ENCODE data around the gene SSH2. TPM values are rescaled to one million over a fixed set of nuclear protein-coding genes. Genes with fewer than 3 reads are reported as not detected.
A peak's percentile ranks its signal among the peaks of the same experiment; 100 is the strongest.

SSH2 gene
- polyA plus RNA-seq, 3 donors: 7.8 to 16.1 (median 15.1) TPM

DNA sequence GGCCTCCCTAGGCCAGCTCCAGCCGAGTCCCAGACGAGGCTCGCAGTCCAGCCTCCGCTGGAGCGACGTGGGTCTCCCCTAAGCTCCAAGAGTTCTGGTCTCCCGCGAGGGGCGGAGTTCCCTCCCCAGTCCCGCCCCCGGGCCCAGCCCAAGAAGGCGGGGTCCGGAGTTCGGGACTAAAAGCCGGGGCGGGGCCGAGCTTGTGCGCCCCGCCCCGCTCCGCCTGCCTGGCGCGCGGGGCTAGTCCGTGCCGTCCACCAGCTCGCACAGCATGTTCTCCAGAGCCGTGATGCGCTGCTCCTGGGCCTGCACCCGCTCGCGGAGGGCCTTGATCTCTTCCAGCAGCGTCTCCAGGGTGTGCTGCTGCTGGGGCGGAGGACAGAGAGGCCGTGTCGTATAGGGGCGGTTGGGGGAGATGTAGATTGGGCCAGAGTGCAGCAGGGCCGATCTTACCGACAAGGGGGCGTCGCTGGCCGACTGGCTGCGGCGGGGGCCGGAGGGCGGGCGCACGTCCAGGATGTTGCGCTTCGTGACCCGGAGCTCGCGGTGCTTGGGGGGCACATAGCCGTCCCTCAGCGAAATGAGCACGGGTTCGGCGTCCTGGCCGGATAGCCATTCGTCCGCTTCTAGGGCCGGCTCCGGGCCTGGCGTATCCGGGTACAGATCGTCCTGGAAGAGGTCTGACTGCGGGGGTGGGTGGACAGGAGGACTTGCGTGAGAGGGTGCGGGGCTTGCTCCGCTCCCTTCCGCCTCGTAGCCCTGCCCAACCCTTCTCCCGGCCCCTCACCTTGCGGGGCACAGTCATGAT, 314.3 kb downstream of the SSH2 start:
- H3K27ac ChIP-seq (ENCODE audit: low read depth, low read length): peak overlapping the region; percentile 72
- 2 to 3% (median 2%) methylated on average over 54 to 74 of the region's 74 CpGs for WGBS, 3 donors

GRCh38 chr17:29615048-29615385, 315.0 kb downstream of the SSH2 start:
- H3K27ac ChIP-seq (ENCODE audit: low read depth, low read length): no peak overlapping the region
- WGBS, 3 donors: 21 to 28% (median 21%) methylated on average over 15 of the region's 15 CpGs

DNA sequence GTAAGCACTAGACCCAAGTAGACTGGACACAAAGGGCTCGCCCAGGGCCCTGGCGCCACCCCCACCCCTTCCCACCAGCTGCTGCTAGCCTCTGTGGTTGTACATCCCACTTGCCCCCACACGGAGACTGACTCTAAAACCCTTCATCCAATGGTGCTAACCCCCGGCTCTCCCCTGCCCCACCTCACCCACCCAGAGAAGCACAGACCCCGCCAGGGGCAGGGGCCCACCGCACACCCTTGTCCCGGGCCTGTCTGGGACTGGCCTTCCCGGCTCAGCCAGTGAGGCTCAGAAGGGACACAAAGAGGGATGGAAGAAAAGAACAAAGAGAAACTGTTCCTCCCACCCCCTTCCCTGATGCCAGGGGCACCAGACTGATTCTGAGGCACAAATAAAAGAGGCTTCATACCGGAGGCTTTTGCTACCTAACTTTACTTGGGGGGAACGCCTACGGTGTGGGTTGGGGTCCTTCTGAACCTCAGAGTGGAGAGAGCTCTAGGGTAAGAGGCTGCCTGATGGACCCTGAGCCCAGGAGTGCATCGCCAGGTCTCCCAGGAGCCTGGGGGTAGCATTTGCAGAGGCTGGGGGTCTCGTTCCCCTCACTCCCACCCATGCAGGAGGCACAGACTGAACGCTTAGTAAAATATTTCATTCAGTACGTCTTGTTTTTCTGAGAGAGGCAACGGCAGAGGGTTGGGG, 315.5 kb downstream of the SSH2 start:
- no peak overlapping the region for H3K27ac ChIP-seq (ENCODE audit: low read depth, low read length)
- 45 to 70% (median 68%) methylated on average over 16 of the region's 16 CpGs for WGBS, 3 donors

GRCh38 chr17:29613856-29614255, 316.2 kb downstream of the SSH2 start:
- 12 to 35% (median 34%) methylated on average over 13 of the region's 13 CpGs for WGBS, 3 donors
- H3K27ac ChIP-seq (ENCODE audit: low read depth, low read length): no peak overlapping the region

DNA sequence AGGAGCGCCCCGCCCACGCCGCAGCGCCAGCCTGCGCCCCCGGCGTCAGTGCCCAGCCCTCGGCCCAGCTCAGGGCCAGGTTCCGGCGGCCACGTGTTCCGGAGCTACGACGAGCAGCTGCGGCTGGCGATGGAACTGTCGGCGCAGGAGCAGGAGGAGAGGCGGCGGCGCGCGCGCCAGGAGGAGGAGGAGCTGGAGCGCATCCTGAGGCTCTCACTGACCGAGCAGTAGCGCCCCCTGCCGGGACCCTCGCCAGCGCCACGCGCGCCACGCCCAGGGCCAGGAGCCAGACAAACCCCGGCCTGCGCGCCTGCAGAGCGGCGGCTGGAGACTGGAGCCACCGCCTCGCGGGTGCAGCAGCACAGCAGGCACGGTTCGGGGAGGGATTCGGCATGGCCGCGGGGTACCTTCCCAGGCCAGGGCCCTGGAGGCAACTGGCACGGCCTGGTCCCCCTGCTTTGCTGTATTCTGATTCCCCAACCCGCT, 316.6 kb downstream of the SSH2 start:
- H3K27ac ChIP-seq (ENCODE audit: low read depth, low read length): no peak overlapping the region
- WGBS, 3 donors: 2 to 5% (median 2%) methylated on average over 31 to 50 of the region's 50 CpGs

DNA sequence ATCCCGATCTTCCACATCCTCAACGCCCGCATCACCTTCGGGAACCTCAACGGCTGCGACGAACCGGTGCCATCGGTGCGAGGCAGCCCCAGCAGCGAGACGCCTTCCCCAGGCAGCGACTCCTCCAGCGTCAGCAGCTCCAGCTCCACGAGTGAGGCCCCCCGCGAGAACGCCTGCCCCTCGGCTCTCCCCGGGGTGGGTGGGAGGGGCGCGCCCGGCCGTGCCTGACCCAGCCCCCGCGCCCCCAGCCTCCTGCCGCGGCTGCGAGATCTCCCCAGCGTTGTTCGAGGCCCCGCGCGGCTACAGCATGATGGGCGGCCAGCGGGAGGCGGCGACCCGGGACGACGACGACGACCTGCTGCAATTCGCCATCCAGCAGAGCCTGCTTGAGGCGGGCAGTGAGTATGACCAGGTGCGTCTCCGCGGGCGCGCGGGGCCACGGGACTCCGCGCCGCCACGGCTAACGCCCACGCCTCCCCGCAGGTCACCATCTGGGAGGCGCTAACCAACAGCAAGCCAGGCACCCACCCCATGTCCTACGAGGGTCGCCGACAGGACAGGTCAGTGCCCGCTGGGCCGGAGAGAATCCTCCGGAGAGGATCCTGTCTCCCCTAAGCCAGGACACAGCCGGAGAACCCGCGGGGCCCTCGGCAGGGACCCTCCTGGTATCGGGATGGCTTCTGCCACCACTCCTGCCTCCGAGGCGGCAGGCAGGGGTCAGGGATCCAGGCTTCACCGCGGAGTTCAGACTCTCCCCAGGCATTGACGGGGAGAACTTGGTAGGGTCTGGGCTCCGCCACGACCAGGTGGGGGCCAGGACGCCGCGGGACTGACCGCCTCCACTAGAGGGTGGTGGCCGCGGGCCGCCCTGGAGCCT, 317.4 kb downstream of the SSH2 start:
- 31 to 73% (median 63%) methylated on average over 76 to 85 of the region's 85 CpGs for WGBS, 3 donors
- H3K27ac ChIP-seq (ENCODE audit: low read depth, low read length): no peak overlapping the region

- WGBS, 3 donors: 87 to 95% (median 94%) methylated on average over 11 to 12 of the region's 12 CpGs
- no peak overlapping the region for H3K27ac ChIP-seq (ENCODE audit: low read depth, low read length)
Observed at GRCh38 chr17:29612094-29612403, 318.0 kb downstream of the SSH2 start.

- WGBS, 3 donors: 98% methylated on average over 11 of the region's 11 CpGs
- H3K27ac ChIP-seq (ENCODE audit: low read depth, low read length): no peak overlapping the region
Observed at GRCh38 chr17:29611351-29612093, 318.5 kb downstream of the SSH2 start.

- H3K27ac ChIP-seq (ENCODE audit: low read depth, low read length): no peak overlapping the region
- WGBS, 3 donors: 84 to 87% (median 85%) methylated on average over 3 of the region's 3 CpGs
Observed at GRCh38 chr17:29610395-29610794, 319.6 kb downstream of the SSH2 start.

- no peak overlapping the region for H3K27ac ChIP-seq (ENCODE audit: low read depth, low read length)
- 90 to 95% (median 91%) methylated on average over 15 of the region's 15 CpGs for WGBS, 3 donors
Observed at GRCh38 chr17:29608986-29609385, 321.0 kb downstream of the SSH2 start.

DNA sequence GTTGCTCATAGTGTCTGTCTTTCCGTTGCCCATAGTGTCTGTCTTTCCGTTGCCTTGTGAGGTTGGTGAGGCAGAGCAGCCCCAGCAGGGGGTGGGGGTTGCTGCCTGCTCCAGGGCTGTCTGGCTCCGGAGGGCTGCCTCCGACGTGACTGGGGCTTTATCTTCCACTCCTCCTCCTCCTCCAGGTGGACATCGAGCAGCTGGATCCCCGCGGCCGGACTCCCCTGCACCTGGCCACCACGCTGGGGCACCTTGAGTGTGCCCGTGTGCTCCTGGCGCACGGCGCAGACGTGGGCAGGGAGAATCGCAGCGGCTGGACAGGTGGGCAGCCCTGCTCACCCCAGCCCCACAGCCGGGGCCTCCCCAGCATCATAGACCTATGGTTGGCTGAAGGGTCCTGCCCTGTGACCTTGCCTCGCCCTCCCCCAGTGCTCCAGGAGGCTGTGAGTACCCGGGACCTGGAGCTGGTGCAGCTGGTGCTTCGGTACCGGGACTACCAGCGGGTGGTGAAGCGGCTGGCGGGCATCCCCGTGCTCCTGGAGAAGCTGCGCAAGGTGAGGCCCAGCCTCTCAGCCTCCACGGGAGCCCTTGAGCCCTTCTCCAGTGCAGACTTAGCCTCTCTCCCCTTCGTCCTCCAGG, 322.4 kb downstream of the SSH2 start:
- WGBS, 3 donors: 89 to 92% (median 92%) methylated on average over 21 to 29 of the region's 29 CpGs
- no peak overlapping the region for H3K27ac ChIP-seq (ENCODE audit: low read depth, low read length)

- 80 to 91% (median 90%) methylated on average over 6 of the region's 6 CpGs for WGBS, 3 donors
- no peak overlapping the region for H3K27ac ChIP-seq (ENCODE audit: low read depth, low read length)
Observed at GRCh38 chr17:29603109-29603674, 326.8 kb downstream of the SSH2 start.

GRCh38 chr17:29597361-29598172, 332.5 kb downstream of the SSH2 start:
- no peak overlapping the region for H3K27ac ChIP-seq (ENCODE audit: low read depth, low read length)
- WGBS, 3 donors: 57 to 81% (median 59%) methylated on average over 12 to 13 of the region's 13 CpGs

DNA sequence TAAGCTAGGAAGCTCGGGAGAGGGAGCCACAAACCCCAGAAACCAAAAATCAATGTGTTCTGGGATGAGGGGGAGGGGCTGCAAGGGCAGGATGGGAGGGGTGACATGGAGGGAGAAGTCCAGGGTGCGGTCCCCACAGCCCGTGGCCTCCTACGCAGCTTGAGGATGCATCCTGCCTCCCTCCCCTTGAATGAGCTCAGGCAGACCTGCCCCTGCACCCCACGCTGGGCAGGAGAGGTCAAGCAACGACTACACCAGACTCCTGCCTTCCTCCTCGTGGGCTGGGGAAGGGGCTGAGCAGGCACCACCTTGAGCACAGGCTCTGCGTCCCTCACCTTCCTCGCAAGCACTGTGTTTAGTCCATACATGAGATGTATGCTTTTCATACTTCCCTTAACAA, 333.2 kb downstream of the SSH2 start:
- WGBS, 3 donors: 52 to 83% (median 66%) methylated on average over 9 of the region's 9 CpGs
- H3K27ac ChIP-seq (ENCODE audit: low read depth, low read length): no peak overlapping the region

DNA sequence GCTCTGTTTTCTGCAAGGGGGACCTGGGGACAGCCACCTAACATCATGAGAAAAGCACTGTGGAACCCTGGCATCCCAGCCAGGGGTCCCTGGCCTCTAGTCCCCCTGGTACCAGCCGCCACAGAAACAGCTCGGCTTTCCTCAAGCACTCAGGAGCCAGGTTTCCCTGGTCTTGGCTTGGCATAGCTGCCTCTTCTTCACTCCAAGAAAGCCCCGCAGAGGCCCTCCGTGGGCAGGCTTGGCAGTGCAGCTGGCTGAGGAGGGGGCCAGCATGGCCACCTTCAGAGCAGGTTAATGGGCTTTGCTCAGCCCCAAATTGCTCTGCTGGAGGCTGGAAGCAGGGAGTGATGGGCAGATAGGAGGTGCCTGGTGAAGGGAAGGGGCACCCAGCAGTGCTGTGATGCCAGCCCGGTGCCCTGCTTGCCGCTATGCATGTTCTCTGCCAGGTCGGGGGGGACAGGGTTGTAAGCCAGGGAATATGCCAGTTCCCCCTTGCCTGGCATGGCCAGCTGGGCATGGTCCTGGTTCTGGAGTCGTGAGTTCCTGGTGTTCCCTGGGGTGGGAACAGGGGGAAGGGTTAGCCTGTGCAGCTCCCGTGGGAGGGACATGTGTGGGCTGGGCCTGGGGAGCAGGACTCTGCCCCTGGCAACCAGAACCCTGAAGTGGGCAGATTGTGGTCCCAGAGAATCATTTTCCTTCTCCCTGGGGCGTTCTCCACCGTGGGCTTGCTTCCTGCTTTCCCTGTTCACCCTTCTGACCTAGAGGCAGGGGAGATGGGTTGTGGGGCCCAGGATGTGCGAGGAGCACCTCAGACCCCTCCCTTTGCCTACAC, 333.9 kb downstream of the SSH2 start:
- no peak overlapping the region for H3K27ac ChIP-seq (ENCODE audit: low read depth, low read length)
- 71 to 80% (median 72%) methylated on average over 12 of the region's 12 CpGs for WGBS, 3 donors
